Upper lobe of left lung (tissue), 4 donors: Measurements from ENCODE around the gene C11orf52.

ENCODE experiments used
- POLR2A ChIP-seq, 4 donors: fragments of 450-650 bp; IDR thresholded peaks; one replicate each; pipeline ENCODE4 v1.5.1; 2016 to 2017; ENCODE audit warnings: antibody characterized with exemption in 4 of 4, mild to moderate bottlenecking in 2 of 4
- TF ChIP-seq, protein P1 (sequence below), 6 experiments: fragments of 450-650 bp in 4 of 6; fragments of 200-600 bp in 2 of 6; sonication (generic) in 2 of 6; IDR thresholded peaks; one replicate each; pipeline ENCODE4 v1.5.1; 2016 to 2019; ENCODE audit warnings: antibody characterized with exemption in 6 of 6

DNA sequence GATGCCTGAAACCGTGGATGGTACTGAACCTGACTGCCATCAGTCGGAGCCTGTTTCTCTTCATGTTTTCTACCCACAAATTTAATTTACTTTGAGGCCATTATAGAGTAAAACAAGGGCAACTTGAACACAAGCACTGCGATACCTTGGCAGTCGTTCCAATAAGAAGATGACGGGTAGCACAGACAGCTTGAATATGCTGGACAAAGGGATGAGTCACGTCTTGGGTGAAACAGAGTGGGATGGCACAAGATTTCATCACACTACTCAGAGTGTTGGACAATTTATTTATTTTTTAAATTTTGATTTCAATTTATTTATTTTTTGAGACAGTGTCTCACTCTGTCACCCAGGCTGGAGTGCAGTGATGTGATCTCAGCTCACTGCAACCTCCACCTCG lies 24.1 kb downstream of the C11orf52 start:
- no peak for TF ChIP-seq POLR2A (IDR thresholded peaks at IDR 0.05)
- TF ChIP-seq, protein P1, sequence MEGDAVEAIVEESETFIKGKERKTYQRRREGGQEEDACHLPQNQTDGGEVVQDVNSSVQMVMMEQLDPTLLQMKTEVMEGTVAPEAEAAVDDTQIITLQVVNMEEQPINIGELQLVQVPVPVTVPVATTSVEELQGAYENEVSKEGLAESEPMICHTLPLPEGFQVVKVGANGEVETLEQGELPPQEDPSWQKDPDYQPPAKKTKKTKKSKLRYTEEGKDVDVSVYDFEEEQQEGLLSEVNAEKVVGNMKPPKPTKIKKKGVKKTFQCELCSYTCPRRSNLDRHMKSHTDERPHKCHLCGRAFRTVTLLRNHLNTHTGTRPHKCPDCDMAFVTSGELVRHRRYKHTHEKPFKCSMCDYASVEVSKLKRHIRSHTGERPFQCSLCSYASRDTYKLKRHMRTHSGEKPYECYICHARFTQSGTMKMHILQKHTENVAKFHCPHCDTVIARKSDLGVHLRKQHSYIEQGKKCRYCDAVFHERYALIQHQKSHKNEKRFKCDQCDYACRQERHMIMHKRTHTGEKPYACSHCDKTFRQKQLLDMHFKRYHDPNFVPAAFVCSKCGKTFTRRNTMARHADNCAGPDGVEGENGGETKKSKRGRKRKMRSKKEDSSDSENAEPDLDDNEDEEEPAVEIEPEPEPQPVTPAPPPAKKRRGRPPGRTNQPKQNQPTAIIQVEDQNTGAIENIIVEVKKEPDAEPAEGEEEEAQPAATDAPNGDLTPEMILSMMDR (IDR thresholded peaks at IDR 0.05), result no peak
